ENCODE measurements around the gene DIDO1. TPM values are rescaled to one million over a fixed set of nuclear protein-coding genes. Genes with fewer than 3 reads are reported as not detected.
"Not testable (repeated sequence)": the region's sequence is repeated elsewhere in the genome, so short reads cannot be mapped to it uniquely, and the experiment has no call there.

Gene DIDO1
- total RNA-seq, 4 donors from 2014 or later, result 40.6 to 64.4 (median 54.1) TPM

- DNase-seq (ENCODE audit: low spot score), result no peak
- no peak for TF ChIP-seq CTCF (IDR thresholded peaks at IDR 0.05)
- no peak for ATAC-seq (ENCODE audit: low FRiP score)
Observed at GRCh38 chr20:62849431-62849830, 76.9 kb downstream of the DIDO1 start.

GRCh38 chr20:62848917-62849316 is 77.4 kb downstream of the DIDO1 start:
- ATAC-seq (ENCODE audit: low FRiP score); DNase-seq (ENCODE audit: low spot score): not testable (repeated sequence)

GRCh38 chr20:62846166-62846890 is 80.0 kb downstream of the DIDO1 start:
- TF ChIP-seq CTCF (IDR thresholded peaks at IDR 0.05), result no peak
- ATAC-seq (ENCODE audit: low FRiP score), result no peak

GRCh38 chr20:62845416-62846160 is 80.7 kb downstream of the DIDO1 start:
- DNase-seq (ENCODE audit: low spot score), result no peak
- no peak for TF ChIP-seq CTCF (IDR thresholded peaks at IDR 0.05)
- no peak for ATAC-seq (ENCODE audit: low FRiP score)

More at GRCh38 chr20:62846166-62846890, 80.0 kb downstream of the DIDO1 start:
- DNase-seq (ENCODE audit: low spot score), result no peak

- no peak for DNase-seq (ENCODE audit: low spot score)
Observed at GRCh38 chr20:62844182-62844581, 82.1 kb downstream of the DIDO1 start.

GRCh38 chr20:62843656-62844055 is 82.6 kb downstream of the DIDO1 start:
- no peak for DNase-seq (ENCODE audit: low spot score)
- TF ChIP-seq CTCF (IDR thresholded peaks at IDR 0.05), result no peak
- ATAC-seq (ENCODE audit: low FRiP score), result no peak

More at GRCh38 chr20:62844182-62844581, 82.1 kb downstream of the DIDO1 start:
- no peak for TF ChIP-seq CTCF (IDR thresholded peaks at IDR 0.05)
- no peak for ATAC-seq (ENCODE audit: low FRiP score)

GRCh38 chr20:62841705-62842212 is 84.5 kb downstream of the DIDO1 start:
- no peak for TF ChIP-seq CTCF (IDR thresholded peaks at IDR 0.05)
- no peak for DNase-seq (ENCODE audit: low spot score)
- no peak for ATAC-seq (ENCODE audit: low FRiP score)
